Neural crest cell (in vitro differentiated cells): Measurements from ENCODE around the gene ABCB8. TPM values are rescaled to one million over a fixed set of nuclear protein-coding genes. Genes with fewer than 3 reads are reported as not detected.

ENCODE experiments used
- DNase-seq: peaks from one replicate; pipeline ENCODE4 v3.0.0; 2021; ENCODE audit warnings: low read depth, mixed read lengths, low spot score
- H3K27ac Mint-ChIP-seq: one replicate; pipeline ENCODE4 v1.8.0; 2021; ENCODE audit warnings: mild to moderate bottlenecking, mixed read lengths; ENCODE audit not compliant: unreplicated experiment
- H3K27me3 Mint-ChIP-seq: 2 replicates; pipeline ENCODE4 v1.8.0; 2021; ENCODE audit warnings: low read depth, mild to moderate bottlenecking, mixed read lengths
- H3K36me3 Mint-ChIP-seq: 2 replicates; pipeline ENCODE4 v1.8.0; 2021; ENCODE audit warnings: low read depth, mild to moderate bottlenecking, mixed read lengths
- H3K4me1 Mint-ChIP-seq: 2 replicates; pipeline ENCODE4 v1.8.0; 2021; ENCODE audit warnings: mixed read lengths
- H3K4me3 Mint-ChIP-seq: one replicate; pipeline ENCODE4 v1.8.0; 2021; ENCODE audit warnings: mild to moderate bottlenecking, mixed read lengths
- H3K9me3 Mint-ChIP-seq: 2 replicates; pipeline ENCODE4 v1.8.0; 2021; ENCODE audit warnings: mixed read lengths
- total RNA-seq: library from RNA; stranded (reverse); gene quantifications from 2 replicates; pipeline ENCODE4 v1.2.1, GENCODE V29; 2021
- TF ChIP-seq, protein P1 (sequence below): fragments of 200-600 bp; sonication (generic); conservative IDR thresholded peaks from 2 replicates; pipeline ENCODE4 v1.5.0; 2021; ENCODE audit warnings: antibody characterized with exemption, mild to moderate bottlenecking

ABCB8 gene
- total RNA-seq, 1 donor from 2014 or later: 43.5 TPM

DNA sequence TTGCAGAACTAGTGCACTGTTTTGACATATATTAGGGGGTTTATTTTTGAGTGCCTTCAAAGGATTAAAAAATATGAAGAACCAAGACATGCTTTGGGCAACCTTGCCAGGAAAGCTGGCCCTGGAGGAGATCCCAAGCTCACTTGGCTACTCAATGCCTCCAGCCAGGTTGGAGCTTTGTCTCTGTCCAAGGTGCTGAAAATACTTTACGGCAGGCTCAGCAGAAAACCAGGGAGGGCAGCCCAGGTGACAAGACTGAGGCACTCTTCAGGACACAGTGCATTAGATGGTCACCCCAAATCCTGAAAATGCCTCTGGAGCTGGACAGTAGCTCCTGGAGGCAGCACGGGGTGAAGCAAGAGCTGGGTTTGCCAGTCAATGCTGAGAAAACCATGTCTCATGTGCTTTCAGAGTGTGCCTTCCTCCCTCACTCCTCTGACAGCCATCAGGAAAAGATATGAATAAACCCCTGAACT, 44.3 kb upstream of the ABCB8 start:
- Mint-ChIP-seq H3K9me3 (no peaks in the 10 kb centered on the region), H3K4me1 (peaks cover 25% of the 10 kb centered on the region), H3K27ac (no peak overlapping the region), H3K27me3 (peaks cover 41% of the 10 kb centered on the region), H3K4me3 (no peak overlapping the region), H3K36me3 (no peaks in the 10 kb centered on the region)
- no peak for DNase-seq
- TF ChIP-seq, protein P1, sequence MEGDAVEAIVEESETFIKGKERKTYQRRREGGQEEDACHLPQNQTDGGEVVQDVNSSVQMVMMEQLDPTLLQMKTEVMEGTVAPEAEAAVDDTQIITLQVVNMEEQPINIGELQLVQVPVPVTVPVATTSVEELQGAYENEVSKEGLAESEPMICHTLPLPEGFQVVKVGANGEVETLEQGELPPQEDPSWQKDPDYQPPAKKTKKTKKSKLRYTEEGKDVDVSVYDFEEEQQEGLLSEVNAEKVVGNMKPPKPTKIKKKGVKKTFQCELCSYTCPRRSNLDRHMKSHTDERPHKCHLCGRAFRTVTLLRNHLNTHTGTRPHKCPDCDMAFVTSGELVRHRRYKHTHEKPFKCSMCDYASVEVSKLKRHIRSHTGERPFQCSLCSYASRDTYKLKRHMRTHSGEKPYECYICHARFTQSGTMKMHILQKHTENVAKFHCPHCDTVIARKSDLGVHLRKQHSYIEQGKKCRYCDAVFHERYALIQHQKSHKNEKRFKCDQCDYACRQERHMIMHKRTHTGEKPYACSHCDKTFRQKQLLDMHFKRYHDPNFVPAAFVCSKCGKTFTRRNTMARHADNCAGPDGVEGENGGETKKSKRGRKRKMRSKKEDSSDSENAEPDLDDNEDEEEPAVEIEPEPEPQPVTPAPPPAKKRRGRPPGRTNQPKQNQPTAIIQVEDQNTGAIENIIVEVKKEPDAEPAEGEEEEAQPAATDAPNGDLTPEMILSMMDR: no peak

DNA sequence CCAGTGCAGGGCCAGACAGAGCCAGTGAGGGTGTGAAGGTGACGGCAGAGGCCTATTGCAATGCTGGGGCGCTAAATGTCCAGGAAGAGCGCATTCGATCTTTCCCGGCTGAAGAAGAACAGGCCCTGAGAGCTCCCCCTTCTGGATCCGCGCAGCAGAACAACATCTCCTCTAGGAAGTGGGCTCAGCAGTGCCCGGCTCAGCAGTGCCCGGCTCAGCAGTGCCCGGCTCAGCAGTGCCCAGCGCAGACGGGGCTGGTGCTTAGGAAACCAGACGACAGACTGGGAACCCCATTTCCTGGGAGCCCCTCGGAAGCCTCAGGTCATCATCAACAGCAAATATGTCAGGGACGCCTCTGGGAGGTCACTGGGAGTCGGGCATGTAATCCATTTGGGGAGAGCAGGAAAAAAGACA, 42.1 kb upstream of the ABCB8 start:
- H3K4me3 Mint-ChIP-seq: peak overlapping the region; percentile 61
- peak; percentile 78 for DNase-seq
- TF ChIP-seq, protein P1: peak; percentile 74
- H3K36me3 Mint-ChIP-seq: no peaks in the 10 kb centered on the region
- peaks cover 31% of the 10 kb centered on the region for H3K4me1 Mint-ChIP-seq
- H3K9me3 Mint-ChIP-seq: no peaks in the 10 kb centered on the region
- peaks cover 33% of the 10 kb centered on the region for H3K27me3 Mint-ChIP-seq
- H3K27ac Mint-ChIP-seq: no peak overlapping the region

DNA sequence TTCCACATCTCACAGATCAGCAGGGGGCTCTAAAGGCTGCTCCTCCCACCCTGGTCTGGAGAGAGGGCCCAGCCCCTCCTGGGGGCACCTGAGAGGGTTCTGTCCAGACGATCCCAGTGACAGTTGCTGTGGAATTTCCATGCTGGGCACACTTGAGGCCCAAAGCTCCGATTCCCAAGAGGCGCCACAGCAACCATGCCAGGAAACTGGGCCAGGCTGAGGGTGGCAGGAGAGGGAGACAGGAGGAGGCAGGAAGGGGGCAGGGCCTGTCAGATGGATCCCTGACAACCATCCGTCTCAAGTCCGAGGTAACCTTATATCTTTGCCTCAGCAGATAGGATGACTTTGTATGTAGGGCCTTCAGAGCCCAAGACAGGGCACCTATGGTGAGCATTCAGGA, 41.7 kb upstream of the ABCB8 start:
- H3K27me3 Mint-ChIP-seq: peaks cover 29% of the 10 kb centered on the region
- TF ChIP-seq, protein P1: no peak
- H3K9me3 Mint-ChIP-seq: no peaks in the 10 kb centered on the region
- DNase-seq: no peak
- no peaks in the 10 kb centered on the region for H3K36me3 Mint-ChIP-seq
- peaks cover 33% of the 10 kb centered on the region for H3K4me1 Mint-ChIP-seq
- H3K27ac Mint-ChIP-seq: no peak overlapping the region
- H3K4me3 Mint-ChIP-seq: no peak overlapping the region

DNA sequence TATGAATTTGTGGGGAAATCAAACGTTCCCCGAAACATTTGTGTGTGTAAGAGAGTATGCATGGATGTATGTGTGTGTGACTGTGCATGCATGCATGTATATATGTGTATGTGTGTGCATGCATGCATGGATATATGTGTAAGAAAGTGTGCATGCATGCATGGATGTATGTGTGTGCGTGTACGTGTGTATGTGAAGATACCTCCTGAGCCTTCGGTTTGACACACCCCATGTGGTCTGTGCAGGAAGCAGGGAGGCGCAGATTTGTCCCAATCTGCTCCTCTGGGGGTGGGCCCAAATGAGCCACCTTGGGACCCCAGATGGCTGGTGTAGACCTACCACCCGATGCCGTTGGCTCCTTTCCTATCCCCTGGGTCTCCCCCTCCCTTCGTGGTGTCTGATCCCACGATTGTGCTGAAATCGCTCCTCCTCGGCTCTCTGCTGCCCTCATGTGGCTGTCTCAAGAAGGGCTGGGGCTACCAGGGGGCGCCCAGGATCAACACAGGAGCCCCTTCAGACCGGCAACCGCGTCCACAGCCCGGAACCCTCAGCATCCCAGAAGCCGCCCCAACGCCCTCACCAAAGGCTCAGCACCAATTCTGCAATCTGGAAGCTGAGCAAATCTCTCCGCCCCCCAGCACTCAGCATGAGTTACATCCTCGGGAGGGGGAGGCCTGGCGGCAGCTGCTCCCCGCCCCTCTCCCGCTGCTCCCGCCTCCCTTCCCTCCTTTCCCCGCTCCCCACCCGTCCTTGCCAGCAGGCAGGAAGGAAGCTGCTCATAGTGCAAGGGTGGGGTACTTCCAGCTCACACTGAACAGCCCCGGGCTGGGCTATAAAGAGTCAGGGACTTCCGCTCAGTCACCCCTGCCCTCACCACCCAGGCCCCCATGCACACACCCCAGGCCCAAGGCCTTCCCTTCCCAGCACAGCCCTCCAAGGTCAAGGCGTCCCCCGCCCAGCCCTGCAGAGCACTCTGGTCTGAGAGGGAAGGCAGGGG, 39.7 kb upstream of the ABCB8 start:
- Mint-ChIP-seq H3K4me1 (peaks cover 40% of the 10 kb centered on the region), H3K4me3 (peak overlapping the region; percentile 38), H3K27ac (no peak overlapping the region), H3K9me3 (no peaks in the 10 kb centered on the region), H3K27me3 (peaks cover 9% of the 10 kb centered on the region), H3K36me3 (no peaks in the 10 kb centered on the region)
- TF ChIP-seq, protein P1: peak; percentile 85
- peak; percentile 95 for DNase-seq

DNA sequence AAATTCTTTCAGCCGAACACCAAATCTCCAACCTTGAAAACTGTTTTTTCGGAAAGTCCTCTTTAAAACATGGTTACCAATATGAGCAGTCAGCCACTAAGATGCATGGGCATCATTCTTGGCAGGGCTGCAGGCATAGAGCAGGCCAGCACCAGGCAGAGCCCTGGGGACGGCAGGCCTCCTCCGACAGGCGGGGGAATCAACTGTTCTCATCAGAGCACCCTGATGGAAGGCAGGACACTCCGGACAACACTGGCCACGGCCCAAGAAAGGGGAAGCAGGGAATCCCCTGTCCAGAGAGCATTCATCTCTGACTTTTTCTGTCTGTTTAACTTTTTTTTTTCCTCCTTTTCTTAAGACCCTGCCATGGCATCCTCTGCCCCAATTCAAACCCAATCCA, 38.8 kb upstream of the ABCB8 start:
- TF ChIP-seq, protein P1: no peak
- peaks cover 44% of the 10 kb centered on the region for H3K4me1 Mint-ChIP-seq
- H3K4me3 Mint-ChIP-seq: no peak overlapping the region
- no peak overlapping the region for H3K27ac Mint-ChIP-seq
- no peak for DNase-seq
- H3K36me3 Mint-ChIP-seq: no peaks in the 10 kb centered on the region
- no peaks in the 10 kb centered on the region for H3K9me3 Mint-ChIP-seq
- H3K27me3 Mint-ChIP-seq: peaks cover 5% of the 10 kb centered on the region
